Stimulated activated CD4-positive, alpha-beta T cell treated with anti-CD3 and anti-CD28 coated beads, TNF-alpha, amount 100 ng/mL, for 48 hours (primary cell): ENCODE results near the gene CHI3L2.

Source experiments
- DNase-seq, 3 donors: peaks; one replicate each; pipeline ENCODE4 v3.0.0-alpha.2; 2020; ENCODE audit warnings: low read depth in 3 of 3

CHI3L2 gene, protein sequence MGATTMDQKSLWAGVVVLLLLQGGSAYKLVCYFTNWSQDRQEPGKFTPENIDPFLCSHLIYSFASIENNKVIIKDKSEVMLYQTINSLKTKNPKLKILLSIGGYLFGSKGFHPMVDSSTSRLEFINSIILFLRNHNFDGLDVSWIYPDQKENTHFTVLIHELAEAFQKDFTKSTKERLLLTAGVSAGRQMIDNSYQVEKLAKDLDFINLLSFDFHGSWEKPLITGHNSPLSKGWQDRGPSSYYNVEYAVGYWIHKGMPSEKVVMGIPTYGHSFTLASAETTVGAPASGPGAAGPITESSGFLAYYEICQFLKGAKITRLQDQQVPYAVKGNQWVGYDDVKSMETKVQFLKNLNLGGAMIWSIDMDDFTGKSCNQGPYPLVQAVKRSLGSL

DNA sequence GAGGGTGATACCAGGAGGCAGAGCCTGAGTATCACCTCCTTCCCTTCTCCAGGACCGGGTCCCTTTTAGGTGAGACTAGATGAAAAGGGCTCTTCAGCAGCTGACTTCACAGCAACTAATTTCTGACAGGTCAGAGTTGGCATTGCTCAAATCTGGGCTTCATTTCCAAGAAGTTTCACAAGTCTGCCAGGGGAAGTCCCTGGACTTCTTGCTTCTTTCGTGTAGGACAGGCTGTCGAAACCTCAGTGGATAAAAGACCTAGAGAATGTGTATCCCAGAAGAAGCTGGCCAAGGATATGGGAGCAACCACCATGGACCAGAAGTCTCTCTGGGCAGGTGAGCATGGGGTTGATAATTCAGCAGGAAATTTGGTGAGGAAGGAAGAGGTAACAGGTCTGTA, at the start of gene CHI3L2:
Gene CHI3L2 (plus strand): TSS at position 280 of the 400 bp plus-strand sequence. CDS start 17 bp downstream, at position 297.
- no peak for DNase-seq

DNA sequence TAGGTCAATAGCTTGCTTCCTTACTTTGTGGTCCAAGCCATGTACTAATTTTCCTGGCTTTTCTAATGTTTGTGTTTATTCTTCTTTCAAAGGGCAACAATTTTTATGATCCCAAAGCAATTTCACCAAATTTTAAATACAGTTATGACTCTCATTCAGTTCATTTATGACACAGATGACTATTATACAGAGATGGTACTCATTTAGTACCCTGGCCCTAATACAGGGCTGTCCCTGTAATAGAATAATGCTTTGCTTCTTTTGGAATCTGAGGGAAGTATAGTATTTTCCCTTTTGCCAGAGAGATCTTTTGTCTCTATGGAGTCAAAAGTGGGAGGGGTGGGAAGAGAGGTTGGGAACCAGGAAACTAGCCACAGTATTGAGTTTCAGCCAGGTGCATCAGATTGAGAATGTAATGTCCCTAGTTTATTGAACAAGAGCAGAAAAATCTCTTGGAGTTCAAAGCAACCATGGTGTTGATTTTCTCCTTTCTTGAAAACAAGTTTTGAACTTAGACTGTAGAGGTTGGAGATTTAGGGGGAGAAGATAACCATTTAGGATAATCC, 47.5 kb upstream of the CHI3L2 start:
- DNase-seq, result no peak

DNA sequence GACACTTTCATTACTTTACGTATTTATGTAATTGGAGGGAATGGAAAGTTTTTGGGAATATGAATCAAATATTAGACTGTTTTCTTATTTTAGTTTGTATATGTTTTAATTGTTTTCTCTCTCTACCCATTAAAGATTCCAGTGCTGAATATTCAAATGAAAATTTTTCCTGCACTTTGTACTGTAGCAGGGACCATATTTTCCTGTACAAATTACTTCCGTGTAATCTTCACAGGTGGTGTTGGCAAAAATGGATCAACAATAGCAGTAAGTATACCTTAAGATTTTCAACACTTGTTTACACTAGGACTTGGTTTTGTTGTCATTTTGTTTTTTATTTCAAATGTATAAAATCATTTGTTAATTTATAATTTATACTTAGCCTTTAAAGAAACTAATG, 45.5 kb upstream of the CHI3L2 start:
- no peak for DNase-seq

DNA sequence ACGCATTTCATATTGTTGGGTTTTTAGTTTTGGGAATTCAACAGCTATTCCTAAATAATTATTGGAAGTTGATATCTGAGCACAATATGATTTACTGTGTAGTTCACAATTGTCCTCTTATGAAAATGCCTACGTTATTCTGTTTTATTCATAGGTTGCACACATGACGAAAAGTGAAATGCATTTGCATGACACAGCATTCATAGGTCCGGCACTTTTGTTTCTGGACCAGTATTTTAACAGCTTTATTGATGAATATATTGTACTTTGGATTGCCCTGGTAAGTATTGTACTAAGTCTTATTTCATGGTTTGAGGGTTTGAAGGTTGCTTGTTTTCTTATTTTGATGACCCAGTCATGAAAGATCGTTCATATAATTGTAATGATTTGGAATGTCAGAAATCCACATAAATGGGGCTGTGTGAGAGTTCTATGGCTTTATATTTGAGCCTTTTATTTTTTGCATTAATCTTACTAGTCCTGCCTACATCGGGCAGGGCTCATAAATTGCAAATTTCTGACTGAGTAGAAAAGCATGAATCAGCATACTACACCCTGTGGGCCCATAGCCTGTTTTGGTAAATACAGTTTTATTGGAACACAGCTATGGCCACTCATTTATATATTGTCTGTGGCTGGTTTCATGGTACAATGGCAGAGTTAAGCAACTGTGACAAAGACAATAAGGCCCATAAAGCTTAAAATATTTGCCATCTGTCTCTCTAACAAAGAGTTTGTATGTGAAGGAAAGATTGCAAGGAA, 44.0 kb upstream of the CHI3L2 start:
- no peak for DNase-seq

DNA sequence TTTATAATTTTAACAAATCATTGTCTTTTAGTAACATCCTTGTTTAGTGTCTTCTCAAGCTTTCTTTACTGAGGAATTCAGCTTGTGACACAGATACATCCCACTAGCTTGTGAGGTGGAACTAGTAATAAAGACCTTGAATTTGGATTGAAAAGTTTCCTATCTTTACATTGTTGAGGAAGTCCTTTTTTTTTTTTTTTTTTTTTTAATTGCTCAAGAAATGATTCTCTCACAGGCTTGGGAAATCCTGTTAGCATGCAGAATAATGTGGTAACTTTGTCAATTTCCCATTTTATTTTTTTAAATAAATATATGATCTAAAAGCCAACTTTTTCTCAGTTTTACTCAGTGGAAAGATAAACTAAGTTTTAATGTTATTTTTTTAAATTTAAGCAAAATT, 42.9 kb upstream of the CHI3L2 start:
- DNase-seq, result no peak

DNA sequence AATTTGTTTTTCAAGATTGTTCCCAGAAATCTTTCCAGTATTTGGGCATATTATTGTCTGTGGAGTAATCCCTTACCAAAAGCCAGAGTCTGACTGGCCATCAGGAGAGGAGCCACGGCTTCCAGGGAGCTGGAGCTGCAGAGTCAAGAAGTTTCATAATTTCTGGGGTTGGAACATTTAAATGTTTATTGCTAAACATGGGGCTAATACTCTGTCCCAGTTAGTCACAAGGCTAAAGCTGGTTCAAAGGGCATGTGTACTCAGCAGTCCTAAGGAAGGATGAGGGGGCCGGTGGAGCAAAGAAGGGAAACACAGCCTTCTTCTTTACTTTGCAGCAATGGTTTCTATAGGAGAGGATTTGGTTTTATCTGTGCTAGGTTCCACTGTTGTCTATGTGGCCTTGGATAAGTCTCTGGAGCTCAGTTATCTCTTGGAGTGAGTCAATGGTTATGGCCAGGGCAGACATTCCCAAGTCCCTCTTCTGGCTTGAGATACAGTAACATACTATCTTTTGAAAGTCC, 36.5 kb upstream of the CHI3L2 start:
- no peak for DNase-seq

DNA sequence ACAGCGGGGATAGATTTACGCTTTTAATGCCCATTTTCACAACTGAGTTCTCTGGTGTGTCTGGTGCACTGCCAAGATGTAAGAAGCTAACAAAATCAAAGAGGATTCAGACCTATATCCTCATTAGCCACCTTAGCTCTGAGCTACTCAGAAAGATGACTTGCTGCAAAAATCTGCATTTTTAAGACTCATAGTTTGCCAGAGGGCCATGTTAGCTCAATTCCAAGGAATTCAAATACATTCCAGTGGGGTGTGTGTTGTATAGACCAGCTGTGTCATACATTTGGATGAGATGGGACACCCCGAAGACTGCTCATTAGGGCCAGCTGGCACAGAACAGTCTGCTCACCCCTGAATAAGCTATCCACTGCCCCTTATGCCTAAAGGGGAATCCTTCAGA, 36.0 kb upstream of the CHI3L2 start:
- no peak for DNase-seq

DNA sequence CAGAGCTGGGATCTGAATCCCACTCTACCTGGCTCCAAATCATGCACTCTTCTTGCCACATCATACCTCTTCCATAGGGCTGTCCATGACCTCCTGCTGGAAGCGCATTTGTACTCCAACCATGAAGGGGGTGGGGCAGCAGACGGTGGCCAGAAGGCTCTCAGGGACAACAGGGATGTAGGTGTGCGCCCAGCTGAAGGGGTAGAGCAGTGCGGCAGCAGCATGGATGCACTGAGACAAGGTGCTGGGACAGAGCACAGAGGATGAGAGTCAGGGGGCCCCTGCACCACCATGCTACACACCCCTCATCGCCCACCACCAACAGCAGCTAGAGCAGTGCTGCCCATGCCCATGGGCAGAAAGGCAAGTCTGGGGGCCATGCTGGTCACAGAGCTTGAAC, 35.4 kb upstream of the CHI3L2 start:
- no peak for DNase-seq

DNA sequence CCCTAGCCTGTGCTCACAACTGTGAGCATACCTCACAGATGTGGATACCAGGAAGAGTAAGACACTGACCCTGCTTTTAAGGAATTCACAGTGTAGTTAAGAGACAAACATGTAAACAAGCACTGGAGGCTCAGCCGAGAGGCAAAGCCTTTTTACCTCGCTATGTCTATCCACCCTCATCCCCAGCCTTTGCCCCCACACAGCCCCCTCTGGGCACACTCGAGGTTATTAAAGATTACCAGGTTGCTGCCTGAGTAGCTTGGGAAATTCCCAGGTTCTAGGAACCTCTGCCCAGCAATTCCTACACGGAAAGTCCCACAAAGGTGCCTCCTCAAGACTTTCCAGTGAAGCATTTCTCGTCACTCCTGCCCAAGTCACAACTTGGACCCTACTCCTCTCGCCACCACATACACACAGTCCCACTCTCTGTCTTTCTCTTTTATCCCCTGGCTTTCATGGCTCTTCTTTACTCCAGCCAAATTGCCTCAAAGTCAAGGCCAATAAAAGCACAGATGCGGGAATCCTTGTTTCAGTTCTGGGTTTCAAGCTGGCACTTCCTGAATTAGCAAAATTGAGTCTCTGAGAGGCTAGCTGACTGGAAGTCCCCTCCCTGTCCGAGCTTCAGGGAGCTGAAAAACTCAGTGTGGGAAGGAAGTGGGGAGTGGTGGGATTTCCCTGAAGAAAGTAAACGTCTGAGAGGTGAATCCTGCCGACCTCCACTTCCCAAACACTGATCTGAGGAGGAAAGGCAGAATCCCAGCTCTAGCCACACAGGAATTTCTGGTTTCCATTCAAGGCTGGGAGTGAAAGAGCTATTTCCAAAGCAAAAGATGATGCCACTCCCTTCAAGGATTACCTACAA, 34.6 kb upstream of the CHI3L2 start:
- DNase-seq, result no peak

DNA sequence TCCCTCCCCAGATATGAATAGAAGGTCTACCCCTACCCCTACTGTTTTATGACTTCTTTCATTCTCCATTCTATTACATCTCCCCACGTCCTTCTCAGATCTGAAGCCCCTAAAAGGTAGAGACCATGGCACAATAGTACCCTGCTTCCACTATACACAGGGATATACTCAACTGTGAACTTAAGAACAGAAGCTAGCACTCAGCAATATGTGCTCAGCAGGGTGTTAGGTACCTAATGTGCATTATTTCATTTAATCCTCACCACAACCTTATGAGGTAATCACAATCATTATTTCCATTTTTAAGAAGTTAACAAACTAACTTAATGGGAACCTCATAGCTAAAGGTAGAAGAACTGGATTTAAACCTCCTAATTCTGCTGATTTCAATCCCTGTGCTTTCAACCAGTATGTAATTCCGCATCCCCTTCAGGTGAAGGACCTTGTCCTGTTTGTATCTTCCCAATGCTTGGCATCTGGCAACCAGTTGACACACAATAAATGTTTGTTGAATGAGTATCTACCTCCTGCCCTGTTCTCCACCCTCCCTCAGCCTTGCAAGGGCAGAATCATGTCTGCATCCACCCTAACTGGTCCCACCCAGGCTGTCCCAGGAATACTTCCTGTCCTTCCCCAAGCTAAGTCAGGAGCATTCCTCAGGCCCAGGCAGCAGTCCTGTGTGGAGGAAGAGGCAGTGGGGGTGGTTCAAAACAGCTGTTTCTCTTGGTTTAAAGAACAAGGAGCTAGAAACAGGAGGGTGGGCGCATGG, 33.6 kb upstream of the CHI3L2 start:
- no peak for DNase-seq

DNA sequence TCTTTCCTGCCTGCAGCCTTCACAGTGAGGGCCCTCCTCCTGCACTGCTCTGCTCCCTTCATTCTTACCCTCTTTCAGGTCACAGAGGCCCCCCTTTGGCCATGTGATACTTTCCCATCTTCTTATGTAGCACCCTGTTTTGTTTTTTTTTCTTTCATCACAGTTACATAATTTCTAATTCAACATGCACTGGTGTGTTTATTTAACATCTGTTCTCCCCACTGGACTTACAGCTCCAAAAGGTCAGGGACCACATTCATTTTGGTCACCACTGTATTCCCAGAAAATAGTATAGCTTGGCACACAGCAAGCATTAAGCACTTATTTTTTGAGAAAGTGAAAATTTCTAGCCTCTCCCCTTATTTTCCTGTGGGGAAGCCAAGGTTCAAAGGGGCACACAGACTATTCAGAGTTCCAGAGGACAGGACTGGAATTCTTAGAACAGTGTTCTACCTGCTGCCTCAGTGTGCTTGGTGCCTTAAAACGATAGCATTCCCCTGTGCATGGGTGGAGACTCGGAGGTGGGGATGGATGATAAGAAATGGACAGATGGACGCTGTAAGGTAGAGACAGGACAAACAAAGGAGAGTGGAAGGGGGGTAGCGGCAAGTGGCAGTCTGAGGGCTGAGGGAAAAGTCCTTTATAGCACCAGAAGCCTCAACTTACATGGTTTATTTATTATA, 32.4 kb upstream of the CHI3L2 start:
- DNase-seq, result no peak

DNA sequence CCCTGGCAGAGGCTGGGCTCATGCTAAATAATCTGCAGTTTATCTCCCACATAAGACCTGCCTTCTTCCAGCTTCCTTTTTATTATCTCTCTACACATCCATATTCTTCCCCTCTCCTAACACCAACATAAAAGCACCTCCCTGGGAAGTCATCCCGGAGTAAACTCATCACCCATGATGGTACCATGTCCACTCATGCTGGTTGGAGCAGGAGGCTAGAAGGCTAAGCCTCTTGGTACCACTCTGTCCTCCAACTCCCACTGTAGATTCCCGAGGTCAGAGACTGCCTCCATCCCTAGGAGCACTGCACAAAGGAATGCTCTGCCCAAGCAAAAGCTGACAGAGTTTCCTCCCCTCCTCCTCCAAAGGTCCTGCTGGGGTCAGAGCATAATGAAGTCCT, 31.3 kb upstream of the CHI3L2 start:
- no peak for DNase-seq

DNA sequence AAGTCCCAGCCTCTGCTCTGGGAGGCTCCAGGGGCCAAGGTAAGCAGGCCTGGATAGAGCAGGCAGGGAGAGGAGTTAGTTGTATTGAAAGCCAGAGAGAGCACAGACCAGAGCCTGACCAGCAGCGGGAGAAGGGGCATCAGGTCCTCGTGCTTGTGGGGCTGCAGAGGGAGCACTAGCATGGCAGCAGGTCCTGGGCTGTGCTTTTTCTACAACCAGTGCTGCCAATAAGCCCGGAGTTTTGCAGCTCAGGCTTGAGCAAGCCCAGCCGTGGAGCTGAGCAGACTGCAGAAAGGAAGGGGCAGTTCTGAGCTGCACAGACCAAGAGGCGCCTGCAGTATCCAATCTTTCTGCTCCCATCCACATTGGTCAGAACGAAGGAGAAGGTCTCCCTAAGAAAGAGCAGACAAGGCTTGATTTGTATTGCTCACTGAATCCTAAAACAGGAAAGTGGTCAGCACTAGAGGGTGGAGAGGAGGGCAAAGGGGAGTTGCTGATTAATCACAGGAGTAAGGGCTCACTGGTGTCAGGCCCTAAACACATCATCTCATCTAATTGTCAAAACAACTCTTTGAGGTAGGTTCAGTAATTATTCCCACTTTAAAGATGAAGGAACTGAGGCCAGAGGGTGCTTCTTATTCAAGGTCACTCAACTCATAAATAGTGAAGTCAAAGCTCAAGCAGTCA, 29.8 kb upstream of the CHI3L2 start:
- peak in 1 of 3 donors; percentile 46 for DNase-seq

DNA sequence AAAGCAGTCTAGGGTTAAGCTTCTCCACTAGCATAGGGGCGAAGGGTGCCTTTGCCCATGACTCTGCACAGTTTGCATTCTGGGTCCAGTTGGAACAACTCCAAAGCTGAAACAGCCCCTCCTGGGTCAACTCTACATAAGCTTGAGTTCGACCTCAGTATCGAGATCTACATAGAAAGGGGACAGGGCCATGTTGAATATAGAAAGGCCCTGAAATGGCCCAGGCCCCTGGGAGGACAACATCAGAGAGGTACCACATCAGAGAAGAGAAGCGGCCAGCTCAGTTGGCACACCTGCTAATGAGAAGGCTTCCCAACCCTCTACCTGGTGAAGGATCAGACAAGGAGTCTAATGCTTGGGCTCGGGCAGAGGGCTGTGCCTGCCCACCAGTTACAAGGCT, 28.7 kb upstream of the CHI3L2 start:
- DNase-seq, result no peak

DNA sequence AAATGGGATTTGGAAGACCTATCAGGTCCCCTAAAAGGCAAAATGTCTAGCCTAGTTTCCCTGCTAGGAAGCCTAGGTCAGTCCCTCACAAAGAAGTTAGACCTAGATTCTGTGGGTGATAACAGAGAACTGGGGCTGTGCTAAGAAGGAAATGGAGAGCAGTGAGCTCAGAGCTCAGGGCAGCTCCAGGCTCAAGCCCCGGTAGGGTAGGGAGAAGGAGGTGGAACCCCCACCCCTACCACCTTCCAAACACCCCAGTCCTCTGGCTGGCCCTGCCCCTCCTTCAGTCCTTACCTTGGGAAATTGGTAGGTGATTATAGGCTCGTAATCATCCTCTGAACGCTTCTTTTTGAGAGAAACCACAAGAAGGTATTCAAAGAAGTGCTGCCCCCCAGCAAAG, 28.2 kb upstream of the CHI3L2 start:
- DNase-seq, result no peak

DNA sequence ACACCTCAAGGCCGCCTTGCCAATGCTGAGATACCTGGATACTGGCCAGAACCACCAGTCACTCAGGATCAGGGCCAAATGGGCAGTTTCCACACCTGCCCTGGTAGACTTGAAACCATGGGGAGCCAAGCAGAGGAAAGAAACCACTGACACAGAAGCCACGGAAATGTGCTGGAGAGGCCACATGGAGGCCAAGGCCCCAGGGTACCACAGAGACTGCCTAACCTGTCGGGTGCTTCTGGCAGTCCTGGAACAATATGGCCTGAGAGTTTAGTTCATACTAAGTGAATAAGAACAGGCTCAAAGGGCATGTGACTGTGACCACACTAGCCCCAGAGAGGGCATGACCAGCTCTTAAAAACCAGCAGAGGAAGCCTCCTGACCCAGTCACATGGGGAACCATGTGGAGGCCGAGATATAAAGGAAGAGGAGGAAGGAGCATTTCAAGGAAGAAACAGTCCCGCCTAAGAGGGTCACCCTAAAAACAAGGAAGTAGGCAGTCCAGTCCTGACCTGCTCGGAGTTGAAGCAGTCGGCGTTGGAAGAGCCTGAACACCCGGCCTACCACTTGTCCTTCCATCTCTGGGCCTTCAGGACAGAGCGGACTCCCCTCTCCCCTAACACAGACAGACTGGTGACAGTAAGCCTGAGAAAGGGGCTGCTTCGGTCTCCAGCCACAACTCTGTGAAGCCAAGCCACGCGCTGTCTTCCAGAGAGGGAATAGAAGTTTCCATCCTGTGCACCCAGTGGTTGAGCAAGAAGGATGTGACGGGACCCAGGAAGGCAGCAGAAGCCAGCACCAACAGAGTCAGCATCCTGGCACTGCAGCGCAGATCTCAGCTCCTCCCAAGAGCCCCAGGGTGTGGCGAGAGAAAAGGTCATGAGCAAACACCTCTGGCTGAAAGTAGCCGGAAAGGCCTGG, 27.4 kb upstream of the CHI3L2 start, which contains the start of gene DENND2D:
Gene DENND2D (minus strand): TSS at position 766 of the 921 bp plus-strand sequence. CDS start 187 bp downstream, at position 579.
- peak; percentile 46 to 62 (median 61) for DNase-seq

DNA sequence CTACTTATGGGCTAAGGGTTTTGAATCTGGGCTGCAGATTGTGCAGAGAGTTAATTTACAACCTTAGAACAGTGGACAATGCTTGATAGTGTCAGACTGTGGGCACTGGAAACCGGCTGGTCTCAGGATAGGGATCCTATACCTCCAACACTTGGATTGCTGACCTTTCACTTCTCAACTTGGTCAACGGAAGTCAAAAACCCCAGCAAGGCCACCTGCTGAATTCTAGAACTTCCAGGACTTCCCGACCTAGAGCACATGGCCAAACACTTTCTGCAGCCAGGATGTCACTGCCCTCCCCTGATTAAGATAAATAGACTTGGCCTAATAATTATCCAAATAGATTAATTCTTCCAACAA, 26.7 kb upstream of the CHI3L2 start:
- no peak for DNase-seq

DNA sequence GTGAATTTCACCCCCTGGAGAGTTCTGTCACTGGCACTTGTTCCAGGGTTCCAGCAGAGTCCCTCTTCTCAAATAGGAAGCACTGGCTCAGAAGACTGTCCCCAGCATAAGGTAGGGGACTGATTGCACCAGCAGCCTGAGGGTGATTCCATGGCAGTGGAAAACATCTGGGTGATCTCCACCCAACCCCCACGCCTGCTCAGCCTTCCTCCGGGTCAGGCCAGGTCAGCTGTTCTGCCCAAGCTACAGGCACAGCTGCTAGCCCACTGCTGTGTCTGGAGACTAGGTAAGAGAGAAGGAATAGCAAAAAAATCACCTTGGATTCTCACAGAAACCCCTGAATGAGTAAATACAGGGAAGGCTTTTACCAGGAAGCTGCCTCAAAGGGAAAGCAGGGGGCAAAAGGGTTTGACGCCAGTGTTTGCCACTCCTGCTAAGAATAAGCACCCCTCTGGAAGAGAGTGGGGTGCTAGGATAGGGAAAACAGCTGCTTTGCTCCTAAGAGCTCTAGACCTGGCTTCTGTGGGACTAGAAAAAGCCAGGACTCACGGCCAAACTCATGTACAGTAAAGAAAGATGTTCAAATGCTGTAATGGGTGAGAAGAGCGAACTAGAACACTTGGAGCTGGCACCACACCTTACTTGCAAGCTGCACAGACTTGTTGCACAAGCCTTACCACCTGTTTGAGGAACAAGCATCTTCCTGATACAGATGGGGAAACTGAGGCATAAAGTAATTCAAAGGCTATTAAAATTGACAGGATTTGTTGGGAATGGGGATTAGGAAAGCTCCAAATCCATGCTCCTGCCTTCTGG, 26.0 kb upstream of the CHI3L2 start:
- DNase-seq, result no peak
